Measurements from ENCODE around the gene SLC35E1. TPM values are rescaled to one million over a fixed set of nuclear protein-coding genes. Genes with fewer than 3 reads are reported as not detected.

Gene SLC35E1
- total RNA-seq, 4 donors from 2014 or later, result 30.6 to 38.1 (median 34.6) TPM

GRCh38 chr19:16504271-16504670, 67.9 kb downstream of the SLC35E1 start:
- TF ChIP-seq CTCF (IDR thresholded peaks at IDR 0.05; ENCODE audit: low read depth), result no peak

Small RNA genes lying within 50 kb of the gene (small RNA-seq; reads per million reads assigned to genes)
- gene RN7SL146P, result not detected

Other genes with a start within 250 kb of the SLC35E1 start
- 10 to 100 TPM; 17.8 to 70.6 (median 27.9) TPM for gene KLF2, start 247.6 kb downstream of the SLC35E1 start, total RNA-seq
- 10 to 100 TPM; 13.7 to 26.9 (median 20.7) TPM for gene EPS15L1, start 100.4 kb downstream of the SLC35E1 start, total RNA-seq
- not detected for gene CALR3, start 76.2 kb downstream of the SLC35E1 start, total RNA-seq
- 1 to 10 TPM; 2.9 to 9.5 (median 6.3) TPM for gene C19orf44, start 76.0 kb downstream of the SLC35E1 start, total RNA-seq
- gene CHERP, start 30.0 kb downstream of the SLC35E1 start, total RNA-seq, result 10 to 100 TPM in 2 of 4 donors, 1 to 10 TPM in 2; 6.4 to 12.2 (median 10.5) TPM
- gene MED26, start 55.8 kb upstream of the SLC35E1 start, total RNA-seq, result 1 to 10 TPM; 6.6 to 10.0 (median 8.2) TPM
- gene SMIM7, start 87.7 kb upstream of the SLC35E1 start, total RNA-seq, result 100 to 1,000 TPM in 3 of 4 donors, 10 to 100 TPM in 1; 91.1 to 127 (median 113) TPM
- 1 to 10 TPM; 1.8 to 6.0 (median 2.2) TPM for gene TMEM38A, start 88.7 kb upstream of the SLC35E1 start, total RNA-seq
- gene NWD1, start 147.4 kb upstream of the SLC35E1 start, total RNA-seq, result under 1 TPM in 1 of 4 donors, not detected in 3; under 0.01 TPM

Data from subcutaneous adipose tissue (tissue), 4 donors.